HEK293T (cell line): ENCODE data around the gene SNAPC5.

ENCODE experiments used
- CTCF ChIA-PET: fragments of 350-600 bp; formaldehyde crosslinking; extraction: SDS; loops from one replicate; lab custom pipeline; 2021; ENCODE audit warnings: antibody characterized with exemption, inconsistent platforms; lab: Yijun Ruan, JAX
- POLR2A ChIA-PET: fragments of 350-600 bp; formaldehyde crosslinking; extraction: SDS; loops from one replicate; lab custom pipeline; 2020; ENCODE audit warnings: antibody characterized with exemption, inconsistent platforms; lab: Yijun Ruan, JAX
- DNase-seq: peaks from one replicate; pipeline ENCODE4 v3.0.0; 2012; ENCODE audit warnings: mixed read lengths; ENCODE audit errors: extremely low spot score
- ARNT ChIP-seq: fragments of 450-650 bp; IDR thresholded peaks from 2 replicates; pipeline ENCODE4 v1.6.1; 2017; ENCODE audit warnings: mild to moderate bottlenecking
- BHLHE40 ChIP-seq: fragments of 450-650 bp; IDR thresholded peaks from 2 replicates; pipeline ENCODE4 v1.6.1; 2016; ENCODE audit warnings: mild to moderate bottlenecking, moderate library complexity, borderline replicate concordance
- CTBP1 ChIP-seq: fragments of 450-650 bp; IDR thresholded peaks from 2 replicates; pipeline ENCODE4 v1.6.1; 2016; ENCODE audit warnings: borderline replicate concordance
- ELF4 ChIP-seq: fragments of 450-650 bp; IDR thresholded peaks from 2 replicates; pipeline ENCODE4 v1.6.1; 2017; ENCODE audit warnings: antibody characterized with exemption
- FOXA1 ChIP-seq: fragments of 450-650 bp; IDR thresholded peaks from 2 replicates; pipeline ENCODE4 v1.6.1; 2016; ENCODE audit warnings: mild to moderate bottlenecking
- FOXK2 ChIP-seq: fragments of 450-650 bp; IDR thresholded peaks from 2 replicates; pipeline ENCODE4 v1.6.1; 2016; ENCODE audit warnings: mild to moderate bottlenecking
- FOXM1 ChIP-seq: fragments of 450-650 bp; IDR thresholded peaks from 2 replicates; pipeline ENCODE4 v1.6.1; 2017; ENCODE audit warnings: mild to moderate bottlenecking, borderline replicate concordance
- HDGF ChIP-seq: fragments of 450-650 bp; IDR thresholded peaks from 2 replicates; pipeline ENCODE4 v1.6.1; 2017; ENCODE audit warnings: antibody characterized with exemption, borderline replicate concordance
- L3MBTL2 ChIP-seq: fragments of 450-650 bp; conservative IDR thresholded peaks from 2 replicates; pipeline ENCODE4 v1.6.1; 2016; ENCODE audit warnings: mild to moderate bottlenecking
- LEF1 ChIP-seq: fragments of 450-650 bp; IDR thresholded peaks from 2 replicates; pipeline ENCODE4 v1.6.1; 2017; ENCODE audit warnings: mild to moderate bottlenecking, borderline replicate concordance
- NFRKB ChIP-seq: fragments of 450-650 bp; IDR thresholded peaks from 2 replicates; pipeline ENCODE4 v1.6.1; 2016; ENCODE audit warnings: mild to moderate bottlenecking, moderate library complexity
- PKNOX1 ChIP-seq: fragments of 450-650 bp; IDR thresholded peaks from 2 replicates; pipeline ENCODE4 v1.6.1; 2016
- SP1 ChIP-seq: fragments of 450-650 bp; IDR thresholded peaks from 2 replicates; pipeline ENCODE4 v1.6.1; 2017
- SUZ12 ChIP-seq: fragments of 450-650 bp; IDR thresholded peaks from 2 replicates; pipeline ENCODE4 v1.6.1; 2016; ENCODE audit warnings: mild to moderate bottlenecking
- TARDBP ChIP-seq: fragments of 450-650 bp; IDR thresholded peaks from 2 replicates; pipeline ENCODE4 v1.6.1; 2016
- ZNF384 ChIP-seq: fragments of 450-650 bp; IDR thresholded peaks from 2 replicates; pipeline ENCODE4 v1.6.1; 2016

Gene SNAPC5

GRCh38 chr15:66497502-66498455 is at the start of gene SNAPC5:
Gene SNAPC5, minus strand, starts transcription at chr15:66497762. Its CDS starts 31 bp downstream, at chr15:66497731.
- CTCF ChIA-PET = interaction anchor here (0.6 to 2.5 kb wide), 17 partner anchors 8 to 1104 kb away, joined by 3 to 12 read pairs (median 3); partner anchors contain the start of gene LCTL
- TF ChIP-seq SUZ12 = no peak
- no peak for TF ChIP-seq TARDBP
- no peak for TF ChIP-seq FOXA1
- peak; percentile 31; the same call in 1 of the 2 replicates for TF ChIP-seq NFRKB
- peak; percentile 29; the same call in 1 of the 2 replicates for TF ChIP-seq L3MBTL2
- no peak for TF ChIP-seq SP1
- no peak for TF ChIP-seq LEF1
- 0 out of 2 replicates have a peak, but pooled peaks have one; percentile 23 for TF ChIP-seq BHLHE40
- TF ChIP-seq FOXM1 = no peak; the same call in 1 of the 2 replicates
- peak; percentile 35; the same call in 1 of the 2 replicates for TF ChIP-seq ARNT
- TF ChIP-seq FOXK2 = no peak
- no peak; the same call in 1 of the 2 replicates for TF ChIP-seq CTBP1
- peak; percentile 66 for TF ChIP-seq ELF4
- no peak for TF ChIP-seq ZNF384
- peak; percentile 88 for TF ChIP-seq PKNOX1
- 0 out of 2 replicates have a peak, but pooled peaks have one; percentile 60 for TF ChIP-seq HDGF
- peak; percentile 93 for DNase-seq
- POLR2A ChIA-PET = interaction anchor here (0.6 to 5.5 kb wide), 13 partner anchors 10 to 354 kb away, joined by 3 to 35 read pairs (median 4); partner anchors contain the start of genes MAP2K1 and TIPIN

- DNase-seq = no peak
- CTCF ChIA-PET = interaction anchor here (1.0 kb wide), 1 partner anchor 15 kb away, joined by 3 read pairs; no protein-coding TSS in a partner anchor
- TF ChIP-seq HDGF = no peak
- no peak for TF ChIP-seq ARNT
- no peak for TF ChIP-seq SUZ12
- POLR2A ChIA-PET = no interaction called here
Observed at GRCh38 chr15:66545255-66545654, 47.7 kb upstream of the SNAPC5 start.

- TF ChIP-seq CTBP1 (no peak), FOXK2 (no peak), FOXM1 (no peak), FOXA1 (no peak)
- CTCF ChIA-PET = no interaction called here
- POLR2A ChIA-PET = no interaction called here
- DNase-seq = no peak
Observed at GRCh38 chr15:66542896-66543295, 45.3 kb upstream of the SNAPC5 start.

GRCh38 chr15:66535056-66535455 is 37.5 kb upstream of the SNAPC5 start:
- ChIA-PET POLR2A (interaction anchor here (0.7 kb wide), 1 partner anchor 37 kb away, joined by 3 read pairs; no protein-coding TSS in a partner anchor), CTCF (interaction anchor here (0.7 kb wide), 1 partner anchor 373 kb away, joined by 3 read pairs; no protein-coding TSS in a partner anchor)
- no peak for DNase-seq
- TF ChIP-seq NFRKB = no peak
- no peak for TF ChIP-seq ARNT
- no peak for TF ChIP-seq ZNF384

- DNase-seq = no peak
- ChIA-PET POLR2A (no interaction called here), CTCF (no interaction called here)
- TF ChIP-seq ZNF384 (no peak), CTBP1 (no peak), HDGF (no peak), NFRKB (no peak), ARNT (no peak), BHLHE40 (no peak), PKNOX1 (no peak), SP1 (no peak), LEF1 (no peak), FOXK2 (no peak), L3MBTL2 (no peak), FOXM1 (no peak), TARDBP (no peak), FOXA1 (no peak), ELF4 (no peak), SUZ12 (no peak)
Observed at GRCh38 chr15:66524838-66525237, 27.3 kb upstream of the SNAPC5 start.

- TF ChIP-seq FOXA1 (no peak), NFRKB (no peak), FOXK2 (no peak), L3MBTL2 (no peak), TARDBP (no peak), ARNT (no peak), FOXM1 (no peak)
- DNase-seq = no peak
- ChIA-PET CTCF (no interaction called here), POLR2A (no interaction called here)
Observed at GRCh38 chr15:66523926-66524325, 26.4 kb upstream of the SNAPC5 start.
